Stimulated activated CD8-positive, alpha-beta memory T cell treated with anti-CD3 and anti-CD28 coated beads, Interleukin-12 subunit alpha, Interleukin-12 subunit beta, amount 100 ng/mL, for 24 hours (primary cell): ENCODE measurements around the gene FSD2.
A peak's percentile ranks its signal among the peaks of the same experiment; 100 is the strongest.
"Not testable (repeated sequence)": the region's sequence is repeated elsewhere in the genome, so short reads cannot be mapped to it uniquely, and the experiment has no call there.

Experiments used
- DNase-seq: peaks from one replicate; pipeline ENCODE4 v3.0.0-alpha.2; 2020; ENCODE audit errors: extremely low read depth

FSD2 gene

GRCh38 chr15:82798104-82798503 is 7.8 kb downstream of the FSD2 start:
- DNase-seq = no peak

- no peak for DNase-seq
Observed at GRCh38 chr15:82793737-82794136, 12.1 kb downstream of the FSD2 start.

- no peak for DNase-seq
Observed at GRCh38 chr15:82792068-82792467, 13.8 kb downstream of the FSD2 start.

- no peak for DNase-seq
Observed at GRCh38 chr15:82790321-82790720, 15.5 kb downstream of the FSD2 start.

- DNase-seq = no peak
Observed at GRCh38 chr15:82789491-82789890, 16.4 kb downstream of the FSD2 start.

GRCh38 chr15:82788496-82788895 is 17.4 kb downstream of the FSD2 start:
- no peak for DNase-seq

- DNase-seq = no peak
Observed at GRCh38 chr15:82781349-82781748, 24.5 kb downstream of the FSD2 start.

- no peak for DNase-seq
Observed at GRCh38 chr15:82778755-82779154, 27.1 kb downstream of the FSD2 start.

GRCh38 chr15:82774496-82774895 is 31.4 kb downstream of the FSD2 start:
- no peak for DNase-seq

GRCh38 chr15:82771789-82772607 is 33.9 kb downstream of the FSD2 start:
- DNase-seq = no peak

- no peak for DNase-seq
Observed at GRCh38 chr15:82768414-82769054, 37.3 kb downstream of the FSD2 start.

GRCh38 chr15:82767163-82767829 is 38.6 kb downstream of the FSD2 start:
- DNase-seq = no peak

- not testable (repeated sequence) for DNase-seq
Observed at GRCh38 chr15:82766201-82766600, 39.7 kb downstream of the FSD2 start.

- DNase-seq = no peak
Observed at GRCh38 chr15:82764740-82765139, 41.1 kb downstream of the FSD2 start.

GRCh38 chr15:82764117-82764490 is 41.8 kb downstream of the FSD2 start:
- no peak for DNase-seq

GRCh38 chr15:82763361-82764116 is 42.3 kb downstream of the FSD2 start:
- DNase-seq = no peak

GRCh38 chr15:82751308-82751707 is 54.6 kb downstream of the FSD2 start:
- DNase-seq = no peak

- DNase-seq = no peak
Observed at GRCh38 chr15:82750831-82751180, 55.1 kb downstream of the FSD2 start.

GRCh38 chr15:82749951-82750830 is 55.7 kb downstream of the FSD2 start:
- peak; percentile 66 for DNase-seq

- DNase-seq = no peak
Observed at GRCh38 chr15:82748315-82748714, 57.6 kb downstream of the FSD2 start.

GRCh38 chr15:82743810-82744209 is 62.1 kb downstream of the FSD2 start:
- no peak for DNase-seq
